DOHH2 (cell line): ENCODE data around the gene CDKN2AIP.

Source experiments
- H3F3A ChIP-seq: fragments of 200-600 bp; sonication (generic), shearing (Covaris generic); 2 replicates; pipeline ENCODE4 v1.6.0; 2016; ENCODE audit warnings: antibody characterized with exemption, mild to moderate bottlenecking; ENCODE audit not compliant: control insufficient read depth, insufficient read depth
- H3K27ac ChIP-seq: fragments of 200-600 bp; sonication (generic); 2 replicates; pipeline ENCODE4 v1.5.1; 2014; ENCODE audit warnings: low read depth, mild to moderate bottlenecking, low read length, moderate library complexity
- H3K27me3 ChIP-seq: fragments of 200-600 bp; sonication (generic); 2 replicates; pipeline ENCODE4 v1.6.1; 2014; ENCODE audit warnings: mild to moderate bottlenecking, low read length, mixed read lengths; ENCODE audit not compliant: control insufficient read depth
- H3K36me3 ChIP-seq: fragments of 200-600 bp; sonication (generic); 2 replicates; pipeline ENCODE4 v1.6.1; 2014; ENCODE audit warnings: mild to moderate bottlenecking, low read length, moderate library complexity, mixed read lengths; ENCODE audit not compliant: control insufficient read depth
- H3K4me1 ChIP-seq: fragments of 200-600 bp; sonication (generic); 2 replicates; pipeline ENCODE4 v1.6.1; 2014; ENCODE audit warnings: mild to moderate bottlenecking, low read length, mixed read lengths; ENCODE audit not compliant: control insufficient read depth
- H3K4me2 ChIP-seq: fragments of 200-600 bp; sonication (generic); 2 replicates; pipeline ENCODE4 v1.6.0; 2014; ENCODE audit warnings: mild to moderate bottlenecking, low read length, moderate library complexity
- H3K4me3 ChIP-seq: fragments of 200-600 bp; sonication (generic); 2 replicates; pipeline ENCODE4 v1.5.1; 2014; ENCODE audit warnings: mild to moderate bottlenecking, low read length, mixed read lengths
- H3K79me2 ChIP-seq: fragments of 200-600 bp; sonication (generic); 2 replicates; pipeline ENCODE4 v1.6.1; 2014; ENCODE audit warnings: mild to moderate bottlenecking, low read length, mixed read lengths; ENCODE audit not compliant: control insufficient read depth
- H3K9me2 ChIP-seq: fragments of 200-600 bp; sonication (generic); replicated peaks from 2 replicates; pipeline ENCODE4 v1.6.1; 2014; ENCODE audit warnings: mild to moderate bottlenecking, low read length, mixed read lengths; ENCODE audit not compliant: control insufficient read depth
- H3K9me3 ChIP-seq: fragments of 200-600 bp; sonication (generic); 2 replicates; pipeline ENCODE4 v1.6.1; 2014; ENCODE audit warnings: antibody characterized with exemption, low read length, mixed read lengths; ENCODE audit not compliant: control insufficient read depth, insufficient read depth
- H4K20me1 ChIP-seq: fragments of 200-600 bp; sonication (generic); 2 replicates; pipeline ENCODE4 v1.6.0; 2014; ENCODE audit warnings: low read depth, mild to moderate bottlenecking, antibody characterized with exemption, low read length, moderate library complexity; ENCODE audit not compliant: control insufficient read depth, insufficient read depth
- CTCF ChIP-seq: fragments of 200-600 bp; sonication (generic); IDR thresholded peaks from one replicate; pipeline ENCODE4 v1.5.1; 2014; ENCODE audit warnings: antibody characterized with exemption, mild to moderate bottlenecking, low read depth, low read length; ENCODE audit not compliant: poor library complexity, severe bottlenecking
- EZH2phosphoT487 ChIP-seq: fragments of 200-600 bp; sonication (generic); IDR thresholded peaks from 2 replicates; pipeline ENCODE4 v1.6.1; 2017; ENCODE audit warnings: borderline replicate concordance, mild to moderate bottlenecking, antibody characterized with exemption, low read length, moderate library complexity, mixed read lengths

CDKN2AIP gene

GRCh38 chr4:183444214-183445096 is at the start of gene CDKN2AIP:
Gene CDKN2AIP, plus strand, starts transcription at chr4:183444636. Its CDS starts 162 bp downstream, at chr4:183444798.
- H3K4me1 ChIP-seq: peaks cover 34% of the 10 kb centered on the region
- peak within 1 kb of the TSS; percentile 72 for H3K4me2 ChIP-seq
- TF ChIP-seq EZH2phosphoT487 (no peak), CTCF (peak; percentile 28)
- H3F3A ChIP-seq: peaks cover 15% of the 10 kb centered on the region
- H4K20me1 ChIP-seq: peaks cover 30% of the 10 kb centered on the region
- peak within 1 kb of the TSS; percentile 96 for H3K4me3 ChIP-seq
- H3K79me2 ChIP-seq: peaks cover 57% of the 10 kb centered on the region
- H3K9me3 ChIP-seq: no peaks in the 10 kb centered on the region
- H3K27me3 ChIP-seq: no peaks in the 10 kb centered on the region; the same call in 1 of the 2 replicates
- H3K27ac ChIP-seq: peak within 1 kb of the TSS; percentile 89
- H3K9me2 ChIP-seq: no peaks in the 10 kb centered on the region
- peaks cover 48% of the 10 kb centered on the region for H3K36me3 ChIP-seq

- TF ChIP-seq EZH2phosphoT487: no peak
- no peak for TF ChIP-seq CTCF
- Histone ChIP-seq H3K36me3 (no peaks in the 10 kb centered on the region), H3K79me2 (no peaks in the 10 kb centered on the region), H3K4me3 (no peak overlapping the region), H3F3A (no peaks in the 10 kb centered on the region), H3K4me1 (peaks cover 14% of the 10 kb centered on the region), H3K27ac (no peak overlapping the region), H3K4me2 (no peak overlapping the region), H3K27me3 (peaks cover 14% of the 10 kb centered on the region), H3K9me2 (no peaks in the 10 kb centered on the region), H3K9me3 (no peaks in the 10 kb centered on the region), H4K20me1 (no peaks in the 10 kb centered on the region)
Measured at GRCh38 chr4:183395395-183395794, 49.0 kb upstream of the CDKN2AIP start.

- Histone ChIP-seq H4K20me1 (no peaks in the 10 kb centered on the region), H3K4me1 (peaks cover 14% of the 10 kb centered on the region)
Measured at GRCh38 chr4:183396227-183396637, 48.2 kb upstream of the CDKN2AIP start.

More at GRCh38 chr4:183396227-183396637, 48.2 kb upstream of the CDKN2AIP start:
- Histone ChIP-seq H3K9me3 (no peaks in the 10 kb centered on the region), H3K4me3 (no peak overlapping the region), H3K9me2 (no peaks in the 10 kb centered on the region), H3K27me3 (peaks cover 14% of the 10 kb centered on the region), H3F3A (no peaks in the 10 kb centered on the region), H3K36me3 (no peaks in the 10 kb centered on the region), H3K27ac (no peak overlapping the region), H3K79me2 (no peaks in the 10 kb centered on the region), H3K4me2 (no peak overlapping the region)
- TF ChIP-seq CTCF: no peak
- no peak for TF ChIP-seq EZH2phosphoT487
